HG03280 (cell line): Measurements from ENCODE around the gene CRYBG1.

Source experiments
- ATAC-seq: cut with Tn5 transposase; IDR thresholded peaks from one replicate; pipeline ENCODE4 v1.9.1; 2021; ENCODE audit warnings: mild to moderate bottlenecking, moderate library complexity; ENCODE audit not compliant: unreplicated experiment

The CRYBG1 gene

DNA sequence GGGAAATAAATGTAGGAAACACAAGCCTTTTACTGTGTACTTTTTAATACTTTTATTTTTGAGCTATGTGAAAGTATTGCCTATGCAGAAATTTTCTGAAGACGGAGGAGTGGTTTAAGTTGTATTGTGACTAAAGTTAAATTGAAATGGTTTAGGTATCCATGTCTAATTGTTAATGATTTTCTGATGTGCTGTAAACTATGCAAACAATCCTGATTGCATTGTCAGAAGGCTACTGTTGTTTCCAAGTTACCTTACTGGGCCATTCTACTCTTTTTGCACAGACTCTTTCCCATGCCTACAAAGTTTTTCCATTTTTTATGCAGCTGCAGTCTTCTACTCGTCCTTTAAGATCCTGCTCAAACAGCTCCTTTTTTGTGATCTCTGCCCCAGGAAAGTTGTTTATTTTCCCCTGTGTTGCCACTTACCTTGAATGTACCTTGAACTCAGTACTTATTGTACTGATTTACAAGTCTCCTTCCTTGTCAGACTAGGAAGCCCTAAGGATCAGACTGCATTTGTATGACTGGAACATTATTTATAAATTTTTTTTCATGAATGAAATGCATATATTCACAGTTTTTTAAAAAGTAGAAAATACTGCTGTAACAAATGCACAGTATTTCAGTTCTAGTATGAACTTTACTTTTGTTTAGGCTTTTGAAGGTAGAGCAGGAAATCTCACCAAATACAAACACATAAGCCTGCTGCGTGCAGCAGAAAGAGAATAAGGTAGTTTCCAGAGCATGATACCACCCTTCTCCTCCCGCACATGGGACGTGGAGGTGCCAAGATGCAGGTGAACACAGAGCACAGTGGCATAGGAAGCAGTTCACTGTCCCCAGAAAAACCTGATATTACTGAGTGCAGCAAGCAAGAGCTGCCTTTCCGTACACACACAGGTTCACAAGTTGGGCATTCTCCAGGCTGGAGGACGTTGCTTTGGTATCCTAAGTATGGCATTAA, 97.8 kb downstream of the CRYBG1 start:
- ATAC-seq: no peak

DNA sequence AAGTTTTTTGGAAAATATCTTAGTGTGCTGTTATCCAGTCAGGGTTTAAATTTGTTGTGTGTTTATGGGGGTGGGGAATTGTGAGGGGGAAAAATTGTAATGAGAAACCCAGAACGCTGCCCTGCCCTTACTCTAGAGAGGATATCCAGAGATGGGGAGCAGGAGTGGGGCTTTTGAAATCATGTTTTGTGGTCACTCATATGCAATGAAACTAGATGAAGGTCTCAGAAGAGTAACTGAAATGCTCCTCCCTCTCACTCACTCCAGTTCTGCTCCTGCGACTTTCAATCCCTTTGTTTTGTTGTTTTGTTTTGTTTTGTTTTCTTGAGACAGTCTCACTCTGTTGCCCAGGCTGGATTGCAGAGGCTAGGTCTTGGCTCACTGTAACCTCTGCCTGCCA, 100.0 kb downstream of the CRYBG1 start:
- ATAC-seq: no peak

DNA sequence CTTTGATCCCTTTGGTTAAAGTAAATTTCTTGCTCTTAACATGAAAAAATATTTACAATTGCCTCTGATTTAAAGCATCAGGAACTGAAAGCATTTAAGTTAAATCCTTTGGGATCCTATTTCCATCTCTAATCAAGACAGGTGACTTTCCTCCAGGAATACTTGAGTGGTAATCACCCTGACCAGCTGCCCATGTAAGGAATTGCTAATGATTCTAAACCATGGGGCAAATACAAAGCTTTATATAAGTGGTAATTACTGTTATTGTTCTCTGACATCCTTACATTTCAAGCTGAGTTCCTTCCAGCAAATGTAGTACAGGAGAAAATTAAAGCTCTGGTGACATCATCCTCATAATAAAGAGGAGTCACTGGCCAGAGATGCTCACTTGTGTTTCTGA, 100.6 kb downstream of the CRYBG1 start:
- no peak for ATAC-seq

DNA sequence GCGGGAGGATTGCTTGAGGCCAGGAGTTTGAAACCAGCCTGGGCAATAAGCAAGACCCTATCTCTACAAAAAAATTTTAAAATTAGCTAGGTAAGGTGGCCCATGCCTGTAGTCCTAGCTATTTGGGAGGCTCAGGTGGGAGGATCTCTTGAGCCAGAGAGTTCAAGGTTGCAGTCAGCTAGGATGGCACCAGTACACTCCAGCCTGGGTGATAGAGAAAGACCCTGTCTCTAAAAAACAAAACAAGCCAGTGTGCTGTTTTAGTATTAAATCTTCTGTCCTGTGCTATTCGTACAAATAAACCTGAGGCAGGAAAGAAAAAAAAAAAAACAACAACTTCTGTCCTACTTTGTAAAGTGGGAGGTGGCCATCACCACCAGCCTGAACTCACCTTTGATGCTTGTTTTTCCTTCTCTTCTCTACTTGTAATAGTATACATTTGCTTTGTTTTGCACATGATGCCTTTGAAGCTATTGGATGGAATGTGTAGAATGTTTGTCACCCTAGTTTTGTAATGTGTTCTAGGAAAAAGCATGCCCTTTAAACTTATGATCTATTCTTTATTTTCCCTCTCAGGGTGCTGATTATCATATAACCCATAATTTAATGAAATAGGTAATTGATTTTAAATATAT, 102.5 kb downstream of the CRYBG1 start:
- no peak for ATAC-seq

DNA sequence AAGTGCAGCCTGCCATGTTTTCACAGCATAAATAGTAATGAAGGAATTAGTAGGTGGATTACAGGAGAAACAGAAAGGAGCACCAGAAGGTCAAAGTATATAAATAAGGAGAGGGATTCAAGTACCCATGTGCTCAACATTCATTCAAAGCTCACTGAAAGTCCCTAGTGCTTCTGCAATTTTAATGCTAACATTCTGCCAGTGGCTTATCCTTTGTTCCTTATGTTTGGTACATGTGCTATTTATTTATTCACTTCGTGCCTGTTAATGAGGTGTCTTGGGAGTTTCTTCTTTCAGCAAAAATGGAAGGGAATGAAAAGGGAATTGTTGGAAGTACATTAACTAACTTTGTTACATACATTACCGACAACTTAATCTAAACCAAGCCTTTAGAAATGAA, 105.7 kb downstream of the CRYBG1 start:
- ATAC-seq: no peak

DNA sequence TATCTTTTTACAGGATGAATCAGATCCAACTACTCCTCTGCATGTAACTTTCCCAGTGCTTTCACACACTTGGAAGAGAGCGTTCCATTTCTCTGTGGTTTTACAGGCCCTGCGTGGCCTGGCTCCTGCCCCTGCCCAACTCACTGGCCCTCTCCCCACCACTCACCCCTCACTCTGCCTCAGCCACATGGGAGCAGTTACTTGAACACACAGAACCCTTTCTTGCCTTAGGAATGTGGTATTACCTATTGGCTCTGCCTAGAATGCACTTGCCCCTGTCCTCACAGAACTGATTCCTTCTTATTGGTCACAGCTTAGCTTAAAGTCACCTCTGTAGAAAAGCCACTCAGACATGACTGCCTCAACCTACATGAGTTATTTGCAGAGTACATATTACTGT, 108.4 kb downstream of the CRYBG1 start:
- ATAC-seq: no peak

DNA sequence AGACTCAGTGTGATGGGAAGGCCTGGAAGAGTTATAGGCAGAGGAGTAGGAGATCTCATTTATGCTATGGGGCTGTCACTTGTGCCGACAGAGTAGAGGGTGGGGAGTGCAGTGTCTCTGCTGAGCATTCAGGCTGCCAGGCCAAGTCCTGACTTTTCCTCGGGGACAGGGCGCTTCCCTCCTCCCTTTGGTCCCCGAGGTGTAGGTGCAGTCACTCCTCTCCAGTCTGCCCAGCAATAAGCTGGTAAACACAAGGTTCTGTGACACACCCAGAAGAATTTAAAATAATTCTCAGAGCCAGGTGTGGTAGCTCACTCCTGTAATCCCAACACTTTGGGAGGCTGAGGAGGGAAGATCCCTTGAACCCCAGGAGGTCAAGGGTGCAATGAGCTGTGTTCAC, 109.4 kb downstream of the CRYBG1 start:
- ATAC-seq: no peak

DNA sequence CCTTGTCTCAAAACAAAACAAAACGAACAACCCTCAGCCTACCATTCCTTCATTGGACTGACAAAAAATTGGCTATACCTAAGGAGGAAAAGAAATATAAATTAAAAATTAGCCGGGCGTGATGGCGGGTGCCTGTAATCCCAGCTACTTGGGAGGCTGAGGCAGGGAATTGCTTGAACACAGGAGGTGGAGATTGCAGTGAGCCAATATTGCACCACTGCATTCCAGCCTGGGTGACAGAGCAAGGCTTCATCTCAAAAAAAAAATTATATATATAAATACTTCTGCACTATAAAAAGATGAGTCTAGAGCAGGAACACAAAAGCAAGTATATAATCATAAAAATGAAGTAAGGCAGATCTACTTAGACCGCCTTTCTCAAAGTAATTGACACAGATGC, 109.8 kb downstream of the CRYBG1 start:
- no peak for ATAC-seq

DNA sequence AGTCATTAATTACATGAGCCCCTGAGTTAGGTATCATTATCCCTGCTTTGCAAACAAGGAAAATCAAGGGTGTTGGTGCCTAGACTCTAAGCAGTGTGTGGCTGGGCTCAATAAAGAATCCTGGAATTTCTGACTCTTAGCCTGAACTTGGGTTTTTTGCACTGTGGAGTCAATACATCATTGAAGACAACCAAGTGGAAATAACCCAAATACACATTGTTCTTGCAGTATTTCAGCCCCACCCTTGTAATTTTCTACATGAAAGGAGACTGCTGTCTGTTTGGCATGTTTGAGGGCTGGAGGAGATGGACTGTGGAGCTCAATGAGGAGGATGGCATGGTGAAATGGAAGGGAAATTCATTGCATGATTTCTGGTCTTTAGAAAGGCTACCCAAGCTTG, 110.3 kb downstream of the CRYBG1 start:
- ATAC-seq: no peak

DNA sequence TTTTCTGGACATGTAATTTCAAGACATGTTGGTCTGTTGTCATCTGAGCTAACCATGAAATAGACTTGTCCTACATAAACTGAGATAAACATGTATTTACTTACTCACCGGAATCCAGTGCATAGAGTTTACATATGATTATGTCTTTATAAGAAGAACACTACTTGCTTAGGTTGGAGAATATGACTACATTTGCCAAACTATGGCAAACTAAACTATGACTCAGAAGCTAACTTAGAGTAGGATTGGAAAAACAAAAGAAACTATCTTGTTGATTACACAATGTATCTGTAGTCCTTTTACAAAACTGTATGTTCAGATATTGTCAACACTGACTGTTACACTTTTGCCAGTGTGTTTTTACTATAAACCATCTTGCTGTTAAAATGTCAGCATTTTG, 113.3 kb downstream of the CRYBG1 start:
- ATAC-seq: no peak

DNA sequence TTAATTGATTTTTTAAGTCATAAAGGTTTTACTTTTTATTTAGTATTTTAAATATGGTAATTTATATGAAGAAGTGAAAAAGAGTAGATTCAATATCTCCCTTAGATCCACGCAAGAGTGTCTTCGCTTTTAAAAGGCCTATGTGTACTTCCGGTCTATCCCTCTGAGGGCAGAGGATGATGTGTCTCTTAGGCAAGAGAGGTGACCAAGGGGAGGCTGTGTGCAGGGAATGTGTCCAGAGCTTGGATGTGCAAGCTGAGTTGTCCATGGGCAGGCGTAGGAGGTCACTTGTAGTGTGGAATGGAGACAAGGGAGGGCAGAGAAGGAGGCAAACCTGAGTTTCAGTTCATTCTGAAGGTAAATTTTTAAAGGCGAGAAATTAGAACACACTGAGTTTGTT, 113.9 kb downstream of the CRYBG1 start:
- no peak for ATAC-seq

DNA sequence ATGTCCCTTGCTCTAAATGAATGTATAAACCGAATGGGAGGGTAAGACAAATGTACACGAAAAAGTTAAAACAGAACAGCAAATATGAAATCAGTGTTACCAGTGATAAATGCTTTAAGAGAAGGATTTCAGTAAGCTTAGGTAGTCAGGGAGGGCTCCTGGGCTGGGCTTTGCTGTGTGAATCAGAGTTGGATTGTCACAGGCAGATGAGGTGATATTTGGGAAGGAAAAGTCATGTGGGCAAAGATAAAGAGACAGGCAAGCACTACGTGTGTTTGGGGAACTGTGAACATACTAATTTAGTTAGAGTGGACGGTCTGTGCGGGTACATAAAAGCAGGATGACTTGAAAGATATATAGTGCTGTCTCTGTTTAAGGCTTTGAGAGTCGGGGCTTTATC, 114.8 kb downstream of the CRYBG1 start:
- no peak for ATAC-seq

DNA sequence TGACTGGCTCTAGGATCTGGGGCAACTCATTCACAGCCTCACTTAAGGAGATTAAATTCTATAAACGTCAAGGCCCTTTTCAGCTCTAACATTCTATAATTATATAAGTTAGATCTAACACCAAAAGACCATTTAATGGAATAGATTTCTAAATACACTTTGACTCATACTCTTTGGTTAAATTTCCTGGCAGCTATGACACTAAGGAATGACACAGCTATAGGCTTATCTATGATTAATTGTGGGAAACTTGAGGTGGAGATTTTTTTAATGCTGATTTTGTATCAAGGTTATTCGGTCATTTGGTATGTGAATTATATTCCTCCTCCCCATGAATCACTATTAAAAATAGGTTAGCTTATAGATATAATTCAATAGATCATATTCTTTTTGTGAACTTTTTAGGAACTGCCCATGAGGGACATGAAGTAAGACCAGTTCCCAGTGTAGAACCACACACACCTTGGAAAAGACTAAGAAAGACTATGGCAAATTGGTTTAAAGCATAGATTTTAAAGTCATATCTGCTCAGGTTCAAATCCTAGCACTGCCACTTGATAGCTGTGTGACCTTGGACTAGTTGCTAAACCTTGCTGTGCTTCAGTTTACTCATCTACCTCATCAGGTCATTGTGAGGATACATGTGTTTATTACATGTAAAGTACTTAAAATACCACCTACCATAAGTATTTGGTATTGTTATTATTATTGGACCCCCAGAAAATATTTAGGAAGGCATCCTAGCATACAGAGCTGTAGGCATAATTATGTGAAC, 116.0 kb downstream of the CRYBG1 start:
- ATAC-seq: no peak

DNA sequence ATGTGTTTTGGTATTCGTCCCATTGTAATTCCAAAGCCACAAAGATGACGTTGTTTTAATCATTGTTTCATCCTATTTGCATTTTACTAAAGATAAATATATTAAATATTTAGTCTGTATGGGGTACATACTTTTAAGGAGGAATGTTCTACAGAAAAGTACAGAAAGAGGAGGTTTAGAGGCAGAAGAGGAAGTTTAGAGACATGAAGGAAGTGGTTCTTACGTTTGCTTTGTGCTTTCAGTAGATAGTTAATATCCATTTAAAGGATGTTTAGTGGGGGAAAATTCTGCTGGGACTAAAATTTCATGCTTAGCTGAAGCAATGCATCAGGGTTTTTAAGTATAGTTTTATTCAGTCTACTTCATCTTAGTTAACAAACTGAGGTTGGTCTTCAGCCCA, 116.6 kb downstream of the CRYBG1 start:
- ATAC-seq: no peak

DNA sequence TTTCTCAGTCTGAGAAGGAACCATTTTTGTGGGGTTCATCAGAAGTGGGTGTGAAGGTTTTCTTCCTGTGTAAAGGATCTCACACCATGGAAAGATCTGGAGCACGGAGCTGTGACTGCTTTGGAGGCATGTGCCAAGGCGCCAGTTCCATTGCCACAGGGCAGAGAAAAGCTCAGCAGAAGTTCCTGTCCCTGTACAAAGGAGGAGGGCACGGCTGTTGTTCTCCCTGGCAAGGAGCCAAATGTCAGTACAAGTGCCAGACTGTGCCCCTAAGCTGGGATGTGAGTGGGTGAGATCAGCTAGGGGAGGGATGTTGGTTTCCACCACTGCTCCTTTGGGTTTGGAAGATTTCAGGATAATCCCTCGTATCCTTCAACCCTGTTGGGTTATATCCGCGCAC, 117.3 kb downstream of the CRYBG1 start:
- no peak for ATAC-seq

DNA sequence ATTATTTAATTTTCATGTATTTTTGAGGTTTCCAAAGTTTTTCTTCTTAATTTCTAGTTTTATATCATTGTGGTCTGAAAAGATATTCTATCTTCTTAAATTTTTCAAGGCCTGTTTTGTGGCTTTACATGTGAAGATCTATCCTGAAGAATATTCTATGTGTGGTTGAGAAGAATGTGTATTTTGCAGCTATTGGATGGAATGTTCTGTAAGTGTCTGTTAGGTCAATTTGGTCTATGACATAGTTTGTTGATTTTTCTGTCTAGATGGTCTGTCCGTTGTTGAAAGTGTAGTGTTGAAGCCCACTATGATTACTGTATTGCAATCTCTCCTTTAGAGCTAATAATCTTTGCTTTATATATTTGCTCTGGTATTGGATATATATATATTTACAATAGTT, 125.7 kb downstream of the CRYBG1 start:
- ATAC-seq: no peak

DNA sequence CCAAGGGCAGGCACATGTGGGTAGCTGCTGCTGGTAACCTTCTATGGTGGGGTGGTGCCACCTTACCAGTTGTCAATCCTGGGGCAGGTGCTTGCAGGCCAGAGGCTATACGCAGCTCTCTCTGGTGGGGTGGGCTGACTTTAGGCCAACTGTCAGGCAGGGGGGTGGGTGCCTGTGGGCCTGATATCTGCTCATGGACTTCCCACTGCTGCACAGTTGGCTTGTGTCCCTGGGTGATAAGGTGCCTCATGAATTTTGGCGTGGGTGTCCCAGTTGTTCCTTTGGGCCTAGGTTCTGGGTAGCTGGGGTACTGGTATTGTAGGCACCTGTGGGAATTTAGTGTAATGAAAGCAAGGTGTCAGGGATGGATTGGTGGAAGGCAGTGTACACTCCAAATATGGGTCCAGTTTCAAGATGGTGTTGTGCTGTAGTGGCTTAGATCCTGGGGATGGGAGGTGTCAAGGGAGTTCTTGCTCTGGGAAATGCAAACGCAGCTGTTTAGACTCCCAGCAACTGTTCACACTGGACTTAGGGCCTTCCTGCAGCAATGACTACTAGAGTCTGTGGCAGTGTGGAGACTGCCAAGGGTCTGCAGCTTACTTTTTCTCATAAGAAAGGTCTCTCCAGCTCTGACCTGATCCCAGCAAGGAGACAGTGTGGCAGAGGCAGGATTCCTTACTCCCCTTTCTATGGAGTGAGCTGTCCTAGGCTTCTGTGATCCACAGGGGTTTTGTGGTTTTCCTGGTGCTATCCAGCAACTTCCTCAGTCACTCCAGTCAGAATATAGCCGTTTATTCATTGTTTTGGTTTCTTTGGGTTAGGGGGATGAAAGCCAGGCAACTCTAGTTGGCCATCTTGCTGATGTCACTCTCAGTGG, 128.2 kb downstream of the CRYBG1 start:
- no peak for ATAC-seq

DNA sequence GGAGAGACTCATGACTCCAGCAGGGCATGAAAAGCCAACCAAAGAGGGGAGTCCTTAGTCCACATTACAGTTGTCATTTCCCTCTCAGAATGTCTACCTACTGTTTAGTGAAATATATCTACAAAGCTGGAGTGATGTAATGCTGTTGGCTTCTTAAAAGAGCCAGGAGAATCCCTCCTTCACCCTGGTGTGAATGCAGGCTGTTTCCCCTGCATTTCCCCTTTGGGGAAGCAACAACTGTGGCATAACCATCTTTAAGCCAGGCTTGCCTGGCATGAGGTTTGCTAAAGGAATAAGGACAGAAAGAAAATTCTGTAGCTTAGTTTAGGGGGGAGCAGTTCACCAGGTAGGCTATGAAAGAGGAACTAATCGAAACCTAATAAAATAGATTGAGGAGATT, 129.5 kb downstream of the CRYBG1 start:
- no peak for ATAC-seq

DNA sequence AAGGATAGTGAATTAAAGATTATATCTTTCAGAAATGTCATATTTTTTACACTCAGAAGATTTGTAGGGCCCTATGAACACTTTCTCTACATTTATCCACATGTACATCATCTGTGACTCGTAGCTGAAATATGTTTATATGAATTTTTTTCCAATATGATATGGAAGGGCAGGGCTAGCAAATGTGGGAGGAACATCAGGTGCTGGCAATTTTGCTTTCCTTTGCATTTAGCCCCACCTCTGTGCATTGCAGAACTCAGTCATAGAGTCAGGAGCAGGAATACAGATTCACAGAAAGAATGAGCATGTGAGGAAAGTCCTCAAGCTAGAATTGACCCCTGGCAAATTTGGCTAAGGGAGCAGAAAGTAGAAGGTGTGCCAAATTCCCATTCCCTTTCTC, 129.9 kb downstream of the CRYBG1 start:
- ATAC-seq: no peak

DNA sequence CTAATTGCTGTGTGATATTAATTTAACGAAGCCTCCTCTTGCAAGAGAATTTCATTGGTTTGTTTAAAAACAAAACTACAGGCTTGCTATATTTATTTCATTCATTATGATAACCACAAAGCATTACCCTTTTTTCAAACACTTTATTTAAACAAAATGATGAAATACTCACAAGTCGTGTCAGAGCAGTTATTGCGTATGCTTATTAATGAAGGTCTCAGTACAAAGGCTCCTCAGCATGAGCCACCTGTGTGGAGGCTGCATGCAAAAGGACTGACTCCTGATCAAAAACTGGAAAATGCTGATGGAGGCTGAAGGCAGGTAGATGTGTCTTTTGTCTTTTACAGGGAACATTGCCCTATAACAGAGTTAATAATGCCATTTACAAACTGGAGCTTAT, 130.5 kb downstream of the CRYBG1 start:
- ATAC-seq: no peak

DNA sequence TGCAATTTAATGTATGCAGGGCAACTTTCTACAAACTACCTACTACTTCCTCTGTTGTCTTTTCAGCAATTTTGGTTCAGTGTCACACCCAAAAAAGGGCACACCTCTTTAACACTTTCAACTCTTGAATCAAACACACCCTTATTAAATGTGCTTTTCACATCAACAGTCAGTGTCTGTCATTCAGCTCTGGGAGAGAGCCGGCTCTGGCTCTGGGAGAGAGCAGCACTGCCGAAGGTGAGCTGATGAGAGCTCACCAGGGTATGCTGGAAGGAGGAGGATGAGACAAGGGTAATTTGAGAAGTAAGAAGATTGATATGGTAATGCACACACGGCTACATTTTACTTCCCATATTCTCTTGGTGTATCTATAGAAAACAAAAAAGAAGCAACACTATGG, 134.5 kb downstream of the CRYBG1 start:
- ATAC-seq: no peak
